DOHH2 (cell line): Measurements from ENCODE around the gene CERS5.

Source experiments
- CTCF ChIP-seq: fragments of 200-600 bp; sonication (generic); IDR thresholded peaks from one replicate; pipeline ENCODE4 v1.5.1; 2014; ENCODE audit warnings: antibody characterized with exemption, mild to moderate bottlenecking, low read depth, low read length; ENCODE audit not compliant: poor library complexity, severe bottlenecking
- EZH2phosphoT487 ChIP-seq: fragments of 200-600 bp; sonication (generic); IDR thresholded peaks from 2 replicates; pipeline ENCODE4 v1.6.1; 2017; ENCODE audit warnings: borderline replicate concordance, mild to moderate bottlenecking, antibody characterized with exemption, low read length, moderate library complexity, mixed read lengths

- TF ChIP-seq CTCF = no peak
- no peak for TF ChIP-seq EZH2phosphoT487
Observed at GRCh38 chr12:50112456-50113218, 54.5 kb downstream of the CERS5 start.
